ENCODE results near the gene RASSF5. TPM values are rescaled to one million over a fixed set of nuclear protein-coding genes. Genes with fewer than 3 reads are reported as not detected.

The RASSF5 gene
- total and polyA plus RNA-seq, 2 of the 13 experiments (the other 11 are each of a cell fraction or from before 2014, with no cell fraction given): 0.18 to 0.40 TPM

- TF ChIP-seq UBTF (CRISPR knock-in tag; IDR thresholded peaks at IDR 0.05): peak; percentile 73
- TF ChIP-seq ZNF83 (CRISPR knock-in tag; IDR thresholded peaks at IDR 0.05; ENCODE audit: borderline replicate concordance): 0 out of 2 replicates have a peak, but pooled peaks have one; percentile 30
- peak; percentile 47; the same call in 1 of the 2 replicates for TF ChIP-seq ZNF749 (CRISPR knock-in tag; IDR thresholded peaks at IDR 0.05; ENCODE audit: borderline replicate concordance)
- TF ChIP-seq ZFP82 (CRISPR knock-in tag; IDR thresholded peaks at IDR 0.05; ENCODE audit: borderline replicate concordance): no peak
- TF ChIP-seq ZNF513 (CRISPR knock-in tag; conservative IDR thresholded peaks at IDR 0.05): no peak
- 0 out of 2 replicates have a peak, but pooled peaks have one; percentile 4 for TF ChIP-seq MIXL1 (CRISPR knock-in tag; IDR thresholded peaks at IDR 0.05)
- TF ChIP-seq FOXM1 (CRISPR knock-in tag; IDR thresholded peaks at IDR 0.05): no peak
- TF ChIP-seq SALL1 (CRISPR knock-in tag; IDR thresholded peaks at IDR 0.05): peak; percentile 67
- peak; percentile 84; the same call in 1 of the 2 replicates for TF ChIP-seq ZNF580 (CRISPR knock-in tag; IDR thresholded peaks at IDR 0.05; ENCODE audit: borderline replicate concordance, low read depth)
- no peak for TF ChIP-seq HNF4G (IDR thresholded peaks at IDR 0.05; ENCODE audit: borderline replicate concordance, low read depth, low read length)
- peak; percentile 52; the same call in 1 of the 2 replicates for TF ChIP-seq HNF4G (CRISPR knock-in tag; IDR thresholded peaks at IDR 0.05; ENCODE audit: borderline replicate concordance, low read depth)
- TF ChIP-seq PAXIP1 (CRISPR knock-in tag; conservative IDR thresholded peaks at IDR 0.05): peak; percentile 55; the same call in 1 of the 2 replicates
- TF ChIP-seq ZNF614 (CRISPR knock-in tag; IDR thresholded peaks at IDR 0.05; ENCODE audit: borderline replicate concordance): peak; percentile 8; the same call in 1 of the 2 replicates
- peak; percentile 74 to 91 for TF ChIP-seq POLR2A (IDR thresholded peaks at IDR 0.05; ENCODE audit: insufficient read depth in 1 of 2, low read depth in 2 of 2, low read length in 2 of 2)
- TF ChIP-seq ZZZ3 (CRISPR knock-in tag; IDR thresholded peaks at IDR 0.05; ENCODE audit: borderline replicate concordance): peak; percentile 71; the same call in 1 of the 2 replicates
- TF ChIP-seq YEATS4 (CRISPR knock-in tag; IDR thresholded peaks at IDR 0.05; ENCODE audit: borderline replicate concordance): peak; percentile 83; the same call in 1 of the 2 replicates
- no peak for TF ChIP-seq TCF7L2 (IDR thresholded peaks at IDR 0.05; ENCODE audit: low read depth, low read length)
- TF ChIP-seq KLF9 (CRISPR knock-in tag; IDR thresholded peaks at IDR 0.05; ENCODE audit: low read depth): peak; percentile 96; the same call in 1 of the 2 replicates
- no peak; the same call in 1 of the 2 replicates for TF ChIP-seq ZSCAN31 (CRISPR knock-in tag; IDR thresholded peaks at IDR 0.05; ENCODE audit: low read depth)
- no peak; the same call in 1 of the 2 replicates for TF ChIP-seq E2F5 (CRISPR knock-in tag; conservative IDR thresholded peaks at IDR 0.05)
Measured at GRCh38 chr1:206635080-206635977, 128.0 kb downstream of the RASSF5 start, which contains the start of gene DYRK3 (continued).
